Neural progenitor cell (in vitro differentiated cells): Measurements from ENCODE around the gene TMEM190.

Source experiments
- CTCF ChIP-seq: fragments of 200-600 bp; sonication (generic); IDR thresholded peaks from 2 replicates; pipeline ENCODE4 v1.5.1; 2017; ENCODE audit warnings: antibody characterized with exemption, mild to moderate bottlenecking
- EZH2 ChIP-seq: fragments of 200-600 bp; sonication (generic); IDR thresholded peaks from 2 replicates; pipeline ENCODE4 v1.6.1; 2017; ENCODE audit warnings: antibody characterized with exemption, mild to moderate bottlenecking, moderate library complexity

- no peak for TF ChIP-seq CTCF
- no peak for TF ChIP-seq EZH2
These were observed 42.8 kb upstream of the TMEM190 start for GRCh38 chr19:55333870-55334269.
